HepG2 (cell line): ENCODE results near the gene KCNK7. TPM values are rescaled to one million over a fixed set of nuclear protein-coding genes. Genes with fewer than 3 reads are reported as not detected.

Experiments used
- AGO2 ChIP-seq: fragments of 200-400 bp; formaldehyde crosslinking; optimal IDR thresholded peaks from 2 replicates; pipeline ENCODE3; 2017; ENCODE audit warnings: mild to moderate bottlenecking, low read depth, low read length, moderate library complexity
- DRAP1 ChIP-seq: IDR thresholded peaks from 2 replicates; pipeline ENCODE4 v1.6.1; 2016; ENCODE audit warnings: missing genetic modification reagents, missing compliant biosample characterization
- FIP1L1 ChIP-seq: fragments of 200-400 bp; formaldehyde crosslinking; IDR thresholded peaks from 2 replicates; pipeline ENCODE4 v1.6.1; 2018; ENCODE audit warnings: low read depth, mild to moderate bottlenecking, low read length, moderate library complexity, borderline replicate concordance; ENCODE audit not compliant: insufficient read depth
- GATAD1 ChIP-seq: IDR thresholded peaks from 2 replicates; pipeline ENCODE4 v1.6.1; 2016; ENCODE audit warnings: missing genetic modification reagents, missing compliant biosample characterization
- HES4 ChIP-seq: sonication (generic); formaldehyde crosslinking; IDR thresholded peaks from 2 replicates; pipeline ENCODE4 v1.9.0; 2021; ENCODE audit warnings: mild to moderate bottlenecking, missing genetic modification reagents, borderline replicate concordance
- HNRNPLL ChIP-seq: fragments of 200-400 bp; formaldehyde crosslinking; IDR thresholded peaks from 2 replicates; pipeline ENCODE4 v1.6.1; 2017; ENCODE audit warnings: mild to moderate bottlenecking, low read depth, low read length; ENCODE audit not compliant: poor library complexity, severe bottlenecking
- KLF13 ChIP-seq: sonication (generic); formaldehyde crosslinking; IDR thresholded peaks from 2 replicates; pipeline ENCODE4 v1.4.0; 2020; ENCODE audit warnings: mild to moderate bottlenecking, missing genetic modification reagents
- NONO ChIP-seq, 2 experiments: fragments of 450-650 bp in 1 of 2; sonication (generic) in 1 of 2; formaldehyde crosslinking in 1 of 2; IDR thresholded peaks in 1 of 2; conservative IDR thresholded peaks in 1 of 2; 2 replicates each; pipeline versions ENCODE4 v1.6.1 to v1.8.0; 2017 to 2022; ENCODE audit warnings: mild to moderate bottlenecking in 1 of 2, missing genetic modification reagents in 1 of 2, moderate library complexity in 1 of 2
- PAWR ChIP-seq: sonication (generic); formaldehyde crosslinking; IDR thresholded peaks from 2 replicates; pipeline ENCODE4 v1.4.0; 2020; ENCODE audit warnings: missing genetic modification reagents, mild to moderate bottlenecking, borderline replicate concordance
- PHF8 ChIP-seq: sonication (generic); formaldehyde crosslinking; IDR thresholded peaks from 2 replicates; pipeline ENCODE4 v1.5.0; 2020; ENCODE audit warnings: missing genetic modification reagents
- PITX1 ChIP-seq: sonication (generic); formaldehyde crosslinking; IDR thresholded peaks from 2 replicates; pipeline ENCODE4 v1.5.1; 2020; ENCODE audit warnings: mild to moderate bottlenecking, missing genetic modification reagents
- PPARG ChIP-seq: conservative IDR thresholded peaks from 2 replicates; pipeline ENCODE4 v1.6.1; 2016; ENCODE audit warnings: missing biosample characterization, missing genetic modification reagents
- RARG ChIP-seq: sonication (generic); formaldehyde crosslinking; IDR thresholded peaks from 2 replicates; pipeline ENCODE4 v1.4.0; 2020; ENCODE audit warnings: low read depth, mild to moderate bottlenecking, missing genetic modification reagents
- RBFOX2 ChIP-seq: fragments of 200-400 bp; formaldehyde crosslinking; IDR thresholded peaks from 2 replicates; pipeline ENCODE4 v1.6.1; 2017; ENCODE audit warnings: low read depth, mild to moderate bottlenecking, low read length
- RBM22 ChIP-seq: fragments of 200-400 bp; formaldehyde crosslinking; optimal IDR thresholded peaks from 2 replicates; pipeline ENCODE3; 2017; ENCODE audit warnings: mild to moderate bottlenecking, low read length, moderate library complexity
- RFX1 ChIP-seq: fragments of 450-650 bp; IDR thresholded peaks from 2 replicates; pipeline ENCODE4 v1.6.1; 2017
- SIN3A ChIP-seq: IDR thresholded peaks from 2 replicates; pipeline ENCODE4 v1.6.1; 2011; ENCODE audit warnings: low read depth, mild to moderate bottlenecking, control low read depth, low read length, borderline replicate concordance
- SIX1 ChIP-seq: sonication (generic); formaldehyde crosslinking; IDR thresholded peaks from 2 replicates; pipeline ENCODE4 v1.4.0; 2020; ENCODE audit warnings: missing genetic modification reagents, borderline replicate concordance
- SIX4 ChIP-seq: sonication (generic); formaldehyde crosslinking; IDR thresholded peaks from 2 replicates; pipeline ENCODE4 v1.4.0; 2020; ENCODE audit warnings: missing genetic modification reagents
- SP140L ChIP-seq: sonication (generic); formaldehyde crosslinking; IDR thresholded peaks from 2 replicates; pipeline ENCODE4 v1.4.0; 2020; ENCODE audit warnings: missing genetic modification reagents, borderline replicate concordance
- TCF7L2 ChIP-seq: IDR thresholded peaks from 2 replicates; pipeline ENCODE4 v1.6.1; 2011; ENCODE audit warnings: mild to moderate bottlenecking, low read depth, low read length, moderate library complexity
- TFDP2 ChIP-seq: sonication (generic); formaldehyde crosslinking; IDR thresholded peaks from 2 replicates; pipeline ENCODE4 v1.4.0; 2020; ENCODE audit warnings: missing genetic modification reagents
- THRA ChIP-seq: sonication (generic); formaldehyde crosslinking; IDR thresholded peaks from 2 replicates; pipeline ENCODE4 v1.4.0; 2020; ENCODE audit warnings: missing genetic modification reagents, borderline replicate concordance
- XRCC5 ChIP-seq: fragments of 200-400 bp; formaldehyde crosslinking; optimal IDR thresholded peaks from 2 replicates; pipeline ENCODE3; 2017; ENCODE audit warnings: mild to moderate bottlenecking, low read length
- ZNF234 ChIP-seq: sonication (generic); formaldehyde crosslinking; conservative IDR thresholded peaks from 2 replicates; pipeline ENCODE4 v1.5.1; 2020; ENCODE audit warnings: mild to moderate bottlenecking, missing genetic modification reagents
- ZNF331 ChIP-seq: sonication (generic); formaldehyde crosslinking; IDR thresholded peaks from 2 replicates; pipeline ENCODE4 v1.4.0; 2020; ENCODE audit warnings: missing genetic modification reagents
- ZNF543 ChIP-seq: sonication (generic); formaldehyde crosslinking; IDR thresholded peaks from 2 replicates; pipeline ENCODE4 v1.4.0; 2020; ENCODE audit warnings: mild to moderate bottlenecking, missing genetic modification reagents
- ZNF768 ChIP-seq: sonication (generic); formaldehyde crosslinking; IDR thresholded peaks from 2 replicates; pipeline ENCODE4 v1.4.0; 2020; ENCODE audit warnings: missing genetic modification reagents
- polyA plus RNA-seq, 8 experiments: library from polyadenylated mRNA; depleted of rRNA in 3 of 8; stranded (reverse) in 7 of 8; unstranded in 1 of 8; fragments of >200 nt; fragmentation: Illumina TruSeq in 4 of 8; extraction: Trizol in 4 of 8; gene quantifications; 2 replicates each; pipeline versions ENCODE4 v1.2.1 to v1.2.3, GENCODE V29; 2011 to 2016; ENCODE audit warnings: low read depth in 4 of 8, missing spikeins in 1 of 8, mixed read lengths in 1 of 8; ENCODE audit not compliant: insufficient read depth in 1 of 8
- total RNA-seq, 5 experiments: library from RNA; depleted of rRNA; stranded (reverse); fragments of >200 nt; fragmentation: Illumina TruSeq; extraction: Trizol; gene quantifications; 2 replicates each; pipeline ENCODE4 v1.2.3, GENCODE V29; 2016; ENCODE audit warnings: low read depth in 1 of 5

Gene KCNK7
- total and polyA plus RNA-seq, 2 of the 13 experiments (the other 11 are each of a cell fraction or from before 2014, with no cell fraction given) = 0.11 TPM; not detected in 1

GRCh38 chr11:65569973-65570918, 25.4 kb downstream of the KCNK7 start, which contains the start of gene ZNRD2 (continued):
- TF ChIP-seq KLF13 (CRISPR knock-in tag) = no peak; the same call in 1 of the 2 replicates
- TF ChIP-seq TFDP2 = peak; percentile 70; the same call in 1 of the 2 replicates
- TF ChIP-seq FIP1L1 = no peak
- peak; percentile 86 for TF ChIP-seq THRA
- TF ChIP-seq RFX1 = peak; percentile 48
- TF ChIP-seq PAWR = peak; percentile 83; the same call in 1 of the 2 replicates
- peak; percentile 83 for TF ChIP-seq PITX1 (CRISPR knock-in tag)
- TF ChIP-seq HNRNPLL = peak; percentile 73
- peak; percentile 92 for TF ChIP-seq RBFOX2
- peak; percentile 64; the same call in 1 of the 2 replicates for TF ChIP-seq PPARG
- peak; percentile 68 for TF ChIP-seq ZNF331 (CRISPR knock-in tag)
- TF ChIP-seq ZNF768 (CRISPR knock-in tag) = peak; percentile 74; the same call in 1 of the 2 replicates
- TF ChIP-seq SIX4 = 0 out of 2 replicates have a peak, but pooled peaks have one; percentile 34
- peak; percentile 84 for TF ChIP-seq XRCC5
- peak; percentile 54 for TF ChIP-seq AGO2
- peak; percentile 72; the same call in 1 of the 2 replicates for TF ChIP-seq DRAP1 (CRISPR knock-in tag)
- peak; percentile 42; the same call in 1 of the 2 replicates for TF ChIP-seq RARG (CRISPR knock-in tag)
- TF ChIP-seq NONO (IDR thresholded peaks at IDR 0.05) = no peak
- peak; percentile 94 for TF ChIP-seq NONO (CRISPR knock-in tag; conservative IDR thresholded peaks at IDR 0.05)
- TF ChIP-seq ZNF234 (CRISPR knock-in tag) = no peak; the same call in 1 of the 2 replicates
- peak; percentile 100 for TF ChIP-seq GATAD1
- peak; percentile 75; the same call in 1 of the 2 replicates for TF ChIP-seq HES4
- TF ChIP-seq TCF7L2 = no peak
- TF ChIP-seq SP140L (CRISPR knock-in tag) = 0 out of 2 replicates have a peak, but pooled peaks have one; percentile 63
- no peak for TF ChIP-seq RBM22
- TF ChIP-seq PHF8 (CRISPR knock-in tag) = peak; percentile 73
- TF ChIP-seq ZNF543 (CRISPR knock-in tag) = peak; percentile 81
- TF ChIP-seq SIX1 = no peak
- peak; percentile 90; the same call in 1 of the 2 replicates for TF ChIP-seq SIN3A
